GM18505 (cell line): ENCODE measurements around the gene ERICH6B.
"Not testable (repeated sequence)": the region's sequence is repeated elsewhere in the genome, so short reads cannot be mapped to it uniquely, and the experiment has no call there.

ENCODE experiments used
- ATAC-seq: cut with Tn5 transposase; IDR thresholded peaks from one replicate; pipeline ENCODE4 v1.9.1; 2021; ENCODE audit not compliant: unreplicated experiment
- POLR2A ChIP-seq: IDR thresholded peaks from 4 replicates; pipeline ENCODE4 v1.6.1; 2011; ENCODE audit warnings: borderline replicate concordance; ENCODE audit not compliant: insufficient read depth, insufficient read length; ENCODE audit errors: extremely low read depth

ERICH6B gene

GRCh38 chr13:45615501-45616101 lies at the start of gene ERICH6B:
Gene ERICH6B, minus strand, starts transcription at chr13:45615739. Its CDS starts 18,734 bp downstream, at chr13:45597005.
- ATAC-seq: no peak
- no peak for TF ChIP-seq POLR2A

GRCh38 chr13:45662903-45663302 lies 47.4 kb upstream of the ERICH6B start:
- ATAC-seq: not testable (repeated sequence)

GRCh38 chr13:45662162-45662561 lies 46.6 kb upstream of the ERICH6B start:
- TF ChIP-seq POLR2A: no peak
- ATAC-seq: no peak

- ATAC-seq: not testable (repeated sequence)
Measured at GRCh38 chr13:45660458-45660857, 44.9 kb upstream of the ERICH6B start.

- no peak for TF ChIP-seq POLR2A
- no peak for ATAC-seq
Measured at GRCh38 chr13:45659536-45659935, 44.0 kb upstream of the ERICH6B start.

GRCh38 chr13:45658586-45659235 lies 43.2 kb upstream of the ERICH6B start:
- no peak for TF ChIP-seq POLR2A
- ATAC-seq: no peak

- ATAC-seq: no peak
- no peak for TF ChIP-seq POLR2A
Measured at GRCh38 chr13:45654633-45655349, 39.3 kb upstream of the ERICH6B start.

GRCh38 chr13:45645263-45645662 lies 29.7 kb upstream of the ERICH6B start:
- not testable (repeated sequence) for ATAC-seq

GRCh38 chr13:45642159-45642558 lies 26.6 kb upstream of the ERICH6B start:
- not testable (repeated sequence) for ATAC-seq

- ATAC-seq: not testable (repeated sequence)
Measured at GRCh38 chr13:45635291-45635690, 19.8 kb upstream of the ERICH6B start.

- no peak for ATAC-seq
- TF ChIP-seq POLR2A: no peak
Measured at GRCh38 chr13:45630791-45631190, 15.3 kb upstream of the ERICH6B start.

- no peak for TF ChIP-seq POLR2A
- no peak for ATAC-seq
Measured at GRCh38 chr13:45629940-45630339, 14.4 kb upstream of the ERICH6B start.

- ATAC-seq: no peak
- TF ChIP-seq POLR2A: no peak
Measured at GRCh38 chr13:45628094-45628493, 12.6 kb upstream of the ERICH6B start.

- no peak for TF ChIP-seq POLR2A
- no peak for ATAC-seq
Measured at GRCh38 chr13:45627656-45628055, 12.1 kb upstream of the ERICH6B start.
